Measurements from ENCODE around the gene PTBP1.
"Not testable (repeated sequence)": the region's sequence is repeated elsewhere in the genome, so short reads cannot be mapped to it uniquely, and the experiment has no call there.

PTBP1 gene

DNA sequence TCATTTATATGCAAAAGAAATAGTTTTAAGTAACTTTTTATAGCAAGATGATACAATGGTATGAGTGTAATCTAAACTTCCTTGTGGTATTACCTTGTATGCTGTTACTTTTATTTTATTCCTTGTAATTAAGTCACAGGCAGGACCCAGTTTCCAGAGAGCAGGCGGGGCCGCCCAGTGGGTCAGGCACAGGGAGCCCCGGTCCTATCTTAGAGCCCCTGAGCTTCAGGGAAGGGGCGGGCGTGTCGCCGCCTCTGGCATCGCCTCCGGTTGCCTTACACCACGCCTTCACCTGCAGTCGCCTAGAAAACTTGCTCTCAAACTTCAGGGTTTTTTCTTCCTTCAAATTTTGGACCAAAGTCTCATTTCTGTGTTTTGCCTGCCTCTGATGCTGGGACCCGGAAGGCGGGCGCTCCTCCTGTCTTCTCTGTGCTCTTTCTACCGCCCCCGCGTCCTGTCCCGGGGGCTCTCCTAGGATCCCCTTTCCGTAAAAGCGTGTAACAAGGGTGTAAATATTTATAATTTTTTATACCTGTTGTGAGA lies 14.3 kb downstream of the PTBP1 start:
- DNase-seq, result no peak

DNA sequence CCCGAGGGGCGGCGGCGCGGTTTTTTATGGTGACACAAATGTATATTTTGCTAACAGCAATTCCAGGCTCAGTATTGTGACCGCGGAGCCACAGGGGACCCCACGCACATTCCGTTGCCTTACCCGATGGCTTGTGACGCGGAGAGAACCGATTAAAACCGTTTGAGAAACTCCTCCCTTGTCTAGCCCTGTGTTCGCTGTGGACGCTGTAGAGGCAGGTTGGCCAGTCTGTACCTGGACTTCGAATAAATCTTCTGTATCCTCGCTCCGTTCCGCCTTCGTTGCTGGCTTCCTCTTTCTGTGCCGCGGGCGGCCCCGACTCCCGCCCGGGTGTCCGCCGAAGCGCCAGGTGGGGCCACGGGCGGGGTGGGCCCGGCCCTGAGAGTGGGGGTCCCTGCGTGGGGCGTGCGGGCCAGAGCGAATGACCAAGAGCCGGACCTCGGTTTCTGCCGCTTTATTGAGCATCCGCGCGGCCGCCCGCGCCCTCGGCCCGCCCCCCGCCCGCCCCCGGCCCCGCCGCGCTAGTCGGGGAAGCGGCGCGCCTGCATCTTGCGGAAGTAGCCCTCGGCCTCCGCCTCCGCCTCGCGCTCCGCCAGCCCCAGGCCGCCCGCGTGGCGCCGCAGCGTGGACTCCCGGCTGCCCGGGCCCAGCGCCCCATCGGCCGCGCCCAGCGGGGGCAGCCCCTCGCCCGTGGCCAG lies 14.9 kb downstream of the PTBP1 start:
- DNase-seq, result no peak

DNA sequence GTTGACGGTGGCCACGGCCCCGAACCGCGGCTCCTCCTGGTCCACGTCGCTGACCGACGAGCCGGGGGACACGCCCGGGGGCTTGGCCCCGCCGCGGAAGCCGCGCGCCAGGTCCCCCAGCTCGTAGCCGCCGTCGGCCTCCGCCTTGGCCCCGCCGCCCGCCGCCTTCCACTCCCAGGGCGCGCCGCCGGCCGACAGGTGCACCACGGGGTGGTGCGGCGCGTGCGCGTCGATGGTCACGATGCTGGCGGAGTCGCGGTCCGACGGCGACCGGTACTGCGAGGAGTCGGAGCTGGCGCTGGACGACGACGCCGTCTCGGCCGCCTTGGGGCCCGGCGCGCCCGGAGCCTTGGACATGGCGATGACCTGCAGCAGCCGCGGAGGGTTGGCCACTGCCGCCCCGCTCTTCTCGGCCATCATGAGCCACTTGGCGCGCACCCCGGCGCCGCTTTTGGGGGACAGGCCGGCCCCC lies 15.5 kb downstream of the PTBP1 start:
- DNase-seq, result no peak

DNA sequence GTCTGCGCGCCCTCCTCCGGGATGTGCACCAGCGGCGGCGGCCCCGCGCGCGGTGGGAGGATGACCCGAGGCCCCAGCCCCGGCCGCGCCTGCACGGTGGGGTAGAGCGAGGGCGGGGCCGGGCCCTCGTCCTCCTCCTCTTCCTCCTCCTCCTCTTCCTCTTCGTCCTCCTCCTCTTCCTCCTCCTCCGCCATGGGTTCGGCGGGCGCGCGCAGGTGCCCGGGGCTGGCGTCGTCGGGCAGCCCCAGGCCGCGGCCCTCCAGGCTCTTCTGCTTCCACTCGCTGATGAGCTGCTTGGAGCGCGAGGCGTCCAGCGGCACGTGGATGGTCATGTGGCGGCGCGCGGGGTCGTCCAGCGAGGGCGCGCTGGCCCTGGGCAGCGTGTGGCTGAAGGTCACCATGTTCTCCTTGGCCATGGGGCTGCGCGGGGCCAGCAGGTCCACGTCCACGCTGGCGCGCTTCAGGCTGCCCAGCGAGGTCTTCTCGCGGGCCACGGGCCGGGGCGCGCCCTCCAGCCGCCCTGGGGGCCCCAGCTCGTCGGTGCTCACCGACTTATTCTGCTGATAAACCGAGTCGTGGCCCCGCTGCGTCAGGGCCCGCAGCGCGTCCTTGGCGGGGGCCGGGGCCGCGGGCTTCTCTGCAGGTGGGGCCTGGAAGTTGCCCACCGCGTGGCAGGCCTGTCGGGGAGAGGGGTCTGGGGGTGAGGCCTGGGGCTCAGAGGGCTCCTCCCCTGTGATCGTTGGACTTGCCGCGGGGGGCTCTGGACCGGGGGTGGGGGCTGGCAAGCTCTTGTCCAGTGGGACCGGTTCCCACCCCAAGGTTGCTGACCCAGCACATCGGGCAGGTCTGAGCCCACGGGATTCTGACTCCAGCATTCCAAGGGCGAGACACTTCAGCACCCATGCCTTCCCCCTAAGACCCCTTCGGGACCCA lies 16.2 kb downstream of the PTBP1 start:
- DNase-seq, result no peak

DNA sequence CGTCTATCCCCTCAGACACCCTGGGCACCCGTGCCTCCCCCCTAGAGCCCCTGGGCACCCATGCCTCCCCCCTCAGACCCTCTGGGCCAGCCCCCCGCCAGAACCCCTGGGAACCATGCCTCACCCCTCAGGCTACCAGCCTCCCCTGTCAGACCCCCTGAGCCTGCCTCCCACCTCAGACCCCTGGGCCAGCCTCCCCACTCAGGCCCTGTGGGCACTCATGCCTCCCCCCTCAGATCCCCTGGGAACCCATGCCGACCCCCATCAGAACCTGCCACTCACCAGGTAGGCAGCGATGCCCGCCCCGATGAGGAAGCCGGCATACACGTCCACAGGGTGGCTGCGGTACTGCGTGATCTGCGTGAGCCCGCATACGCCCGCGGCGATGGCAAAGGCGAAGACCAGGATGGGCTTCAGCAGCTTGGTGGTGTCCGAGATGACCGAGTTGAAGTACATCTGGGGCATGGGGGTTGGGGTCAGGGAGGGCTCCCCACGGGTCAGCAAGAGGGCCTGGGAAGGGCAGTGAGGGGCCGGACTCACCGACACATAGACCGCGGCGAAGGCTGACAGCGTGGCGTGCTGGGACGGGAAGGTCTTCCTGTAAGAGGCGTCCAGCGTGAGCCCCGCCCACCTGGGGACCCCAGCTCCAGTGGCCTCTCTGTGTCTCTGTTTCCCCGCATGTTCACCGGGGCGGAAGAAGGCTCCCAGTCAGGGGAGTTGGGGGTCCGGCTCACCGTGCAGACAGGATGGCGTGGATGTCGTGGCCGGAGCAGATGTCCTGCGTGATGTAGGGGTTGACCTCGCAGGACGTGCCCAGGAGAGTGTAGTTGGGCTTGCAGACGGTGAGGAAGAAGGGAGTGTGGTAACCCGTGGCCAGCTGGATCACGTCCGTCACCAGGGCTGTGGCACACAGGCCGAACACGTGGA lies 17.2 kb downstream of the PTBP1 start:
- no peak for DNase-seq

DNA sequence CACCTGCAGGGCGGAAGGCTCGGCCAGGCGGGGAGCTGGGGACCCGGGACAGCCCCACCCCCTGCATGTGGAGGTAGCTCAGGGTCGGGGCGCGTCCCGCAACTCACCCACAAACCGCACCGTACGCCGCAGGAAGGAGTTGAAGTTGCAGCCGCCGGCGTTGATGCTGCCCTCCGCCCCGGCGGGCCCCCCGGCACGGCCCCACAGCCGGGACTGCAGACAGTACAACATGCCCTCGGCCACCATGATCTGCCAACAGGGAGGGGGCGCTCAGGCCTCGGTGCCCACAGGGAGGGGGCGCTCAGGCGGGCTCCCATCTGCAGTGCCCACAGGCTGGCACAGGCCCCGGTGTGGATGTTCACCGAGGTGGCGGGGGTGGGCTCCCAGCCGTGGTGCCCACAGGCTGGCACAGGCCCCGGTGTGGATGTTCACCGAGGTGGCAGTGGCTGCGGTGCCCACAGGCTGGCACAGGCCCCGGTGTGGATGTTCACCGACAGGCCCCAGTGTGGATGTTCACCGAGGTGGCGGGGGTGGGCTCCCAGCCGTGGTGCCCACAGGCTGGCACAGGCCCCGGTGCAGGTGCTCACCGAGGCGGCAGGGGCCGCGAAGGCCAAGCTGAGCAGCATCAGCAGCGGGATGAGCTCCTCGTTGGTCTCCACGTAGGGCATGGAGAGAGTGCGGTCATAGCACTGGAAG lies 18.0 kb downstream of the PTBP1 start:
- no peak for DNase-seq

DNA sequence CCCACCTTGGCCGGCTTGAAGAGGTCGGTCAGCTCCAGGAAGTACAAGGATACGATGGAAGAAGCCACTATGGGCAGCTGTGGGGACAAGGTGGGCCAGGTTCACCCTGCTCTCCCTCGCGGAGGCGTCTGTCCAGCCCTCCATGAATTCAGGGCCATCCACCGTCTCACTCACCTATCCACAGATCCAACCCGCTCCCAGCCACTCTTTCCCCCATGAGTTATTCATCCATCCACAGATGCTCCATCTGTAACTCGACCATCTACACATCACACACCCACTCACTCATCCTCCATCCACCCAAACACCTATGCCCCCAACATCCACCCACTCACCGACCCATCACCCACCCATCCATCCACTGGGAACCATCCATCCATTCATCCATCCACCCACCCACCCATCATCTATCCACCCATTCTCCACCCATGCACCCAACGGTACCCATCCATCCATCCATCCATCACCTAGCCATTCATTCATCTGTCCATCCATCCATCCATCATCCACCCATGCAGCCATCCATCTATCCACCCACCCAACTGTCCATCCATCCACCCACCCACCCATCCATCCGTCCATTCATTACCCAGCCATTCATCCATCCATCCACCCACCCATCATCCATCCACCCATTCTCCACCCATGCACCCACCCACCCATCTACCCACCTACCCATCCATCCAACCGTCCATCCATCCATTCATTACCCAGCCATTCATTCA lies 18.7 kb downstream of the PTBP1 start:
- no peak for DNase-seq

GRCh38 chr19:816500-816857 lies 19.2 kb downstream of the PTBP1 start:
- DNase-seq, result no peak

- not testable (repeated sequence) for DNase-seq
These were observed 23.0 kb downstream of the PTBP1 start for GRCh38 chr19:820212-820611.

DNA sequence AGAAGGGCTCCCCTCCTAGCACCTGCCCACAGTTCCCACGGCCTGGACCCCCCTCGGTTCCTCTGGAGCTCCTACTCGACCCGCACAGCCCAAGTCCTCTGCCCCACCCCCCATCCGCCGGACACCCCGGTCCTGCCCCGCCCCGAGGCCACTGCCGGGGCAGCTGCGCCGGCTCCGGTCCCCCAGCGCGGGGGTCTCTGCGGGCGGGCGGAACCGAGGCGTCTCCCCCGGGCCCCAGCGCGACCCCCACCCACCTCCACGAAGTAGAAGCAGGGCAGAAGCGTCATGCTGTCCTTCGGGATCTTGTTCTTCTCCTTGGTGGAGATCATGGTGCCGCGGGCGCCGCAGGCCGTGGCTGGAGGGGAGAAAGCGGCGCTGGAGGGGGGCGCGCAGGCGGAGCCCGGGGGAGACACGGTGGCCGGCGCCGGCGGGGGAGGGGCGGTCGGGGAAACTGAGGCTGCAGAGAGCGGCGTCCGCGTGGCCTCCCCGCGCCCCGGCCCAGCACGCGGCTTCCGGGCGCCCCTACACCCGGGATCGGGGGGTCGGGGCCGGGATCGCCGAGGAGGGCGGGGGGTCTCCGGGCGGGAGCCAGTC lies 24.1 kb downstream of the PTBP1 start:
- no peak for DNase-seq

DNA sequence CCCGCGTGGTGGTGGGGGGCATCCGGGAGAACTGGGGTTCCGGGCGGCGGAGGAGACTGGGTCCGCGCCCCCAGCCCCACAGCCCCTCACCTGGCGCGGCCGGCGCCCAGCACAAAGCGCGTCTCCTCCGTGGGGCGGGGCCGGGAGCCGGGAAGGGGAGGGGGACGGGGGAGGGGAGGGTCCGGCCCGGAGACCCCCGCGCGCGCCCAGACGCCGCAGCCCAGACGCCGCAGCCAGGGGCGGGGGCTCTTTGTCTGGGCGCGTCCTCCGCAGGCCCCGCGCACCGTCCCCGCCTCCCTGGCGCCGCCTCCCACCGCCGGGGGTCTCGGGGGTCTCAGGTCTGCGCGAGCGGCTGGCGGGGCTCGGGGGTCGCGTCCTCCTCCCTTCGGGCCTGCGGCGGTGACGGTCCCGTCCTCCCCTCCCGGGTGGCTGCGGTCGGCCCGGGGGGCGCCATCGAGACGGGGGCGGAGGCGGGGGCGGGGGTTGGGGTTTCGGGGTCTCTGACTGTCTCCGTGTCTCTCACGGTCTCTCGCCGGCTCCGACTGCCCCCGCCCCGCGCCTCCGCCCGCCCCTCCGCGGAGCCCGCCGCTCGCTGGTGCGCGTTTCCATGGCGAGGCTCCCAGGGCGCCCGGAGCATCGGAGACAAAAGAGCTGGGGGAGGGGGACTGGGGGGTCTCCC lies 24.7 kb downstream of the PTBP1 start, which contains the start of gene PLPPR3:
PLPPR3 (minus strand) TSS at position 131 of the 679 bp plus-strand sequence. CDS start 396 bp downstream, outside the sequence.
- DNase-seq, result no peak

DNA sequence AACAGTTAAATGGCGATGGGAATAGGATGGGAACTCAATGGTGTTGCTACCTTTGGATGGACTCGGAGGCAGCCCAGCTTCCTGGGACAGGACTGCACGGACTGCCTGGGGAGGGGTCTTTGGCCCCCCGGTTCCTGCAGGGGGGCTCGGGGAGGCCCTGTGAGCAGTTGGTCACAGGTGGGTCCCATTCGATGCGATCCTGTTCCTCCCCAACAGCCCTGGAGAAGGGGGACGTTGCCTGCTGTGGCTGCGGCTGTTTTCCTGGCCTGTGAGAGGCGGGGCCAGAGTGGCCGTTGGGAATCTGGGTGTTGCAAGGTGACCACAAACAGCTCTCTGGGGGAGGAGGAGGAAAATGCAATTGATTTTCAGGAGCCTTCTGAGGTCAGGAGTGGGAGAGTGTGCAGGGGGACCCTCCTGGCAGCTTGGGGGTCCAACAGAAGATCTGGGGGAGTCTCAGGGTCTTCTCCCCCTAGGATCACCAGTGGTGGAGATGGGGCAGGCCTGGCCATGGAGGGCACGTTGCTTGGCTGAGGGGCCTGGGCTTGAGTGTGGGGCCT lies 26.4 kb downstream of the PTBP1 start:
- DNase-seq, result no peak

- DNase-seq, result no peak
These were observed 27.6 kb downstream of the PTBP1 start for GRCh38 chr19:824885-825284.

DNA sequence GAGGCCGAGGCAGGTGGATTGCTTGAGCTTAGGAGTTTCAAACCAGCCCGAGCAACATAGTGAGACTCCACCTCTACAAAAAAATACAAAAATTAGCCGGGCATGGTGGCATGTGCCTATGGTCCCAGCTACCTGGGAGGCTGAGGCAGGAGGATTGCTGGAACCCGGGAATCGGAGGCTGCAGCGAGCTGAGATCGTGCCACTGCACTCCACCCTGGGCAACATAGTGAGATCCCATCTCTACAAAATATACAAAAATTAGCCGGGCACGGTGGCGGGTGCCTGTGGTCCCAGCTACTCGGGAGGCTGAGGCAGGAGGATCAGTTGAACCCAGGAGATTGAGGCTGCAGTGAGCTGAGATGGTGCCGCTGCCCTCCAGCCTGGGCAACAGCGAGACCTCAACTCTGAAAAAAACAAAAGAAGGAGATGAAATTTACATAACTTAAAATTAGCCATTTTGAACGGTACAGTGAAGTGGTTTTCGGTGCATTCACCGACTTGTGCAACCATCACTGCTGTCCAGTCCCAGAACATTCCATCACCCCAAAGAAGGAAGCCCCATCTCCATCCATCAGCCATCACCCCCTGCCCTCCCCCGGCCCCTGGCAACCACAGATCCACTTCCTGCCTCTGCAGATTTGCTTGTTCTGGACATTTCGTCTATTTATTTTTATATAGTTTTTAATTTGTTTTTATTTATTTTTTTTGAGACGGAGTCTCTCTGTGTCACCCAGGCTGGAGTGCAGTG lies 28.8 kb downstream of the PTBP1 start:
- no peak for DNase-seq

DNA sequence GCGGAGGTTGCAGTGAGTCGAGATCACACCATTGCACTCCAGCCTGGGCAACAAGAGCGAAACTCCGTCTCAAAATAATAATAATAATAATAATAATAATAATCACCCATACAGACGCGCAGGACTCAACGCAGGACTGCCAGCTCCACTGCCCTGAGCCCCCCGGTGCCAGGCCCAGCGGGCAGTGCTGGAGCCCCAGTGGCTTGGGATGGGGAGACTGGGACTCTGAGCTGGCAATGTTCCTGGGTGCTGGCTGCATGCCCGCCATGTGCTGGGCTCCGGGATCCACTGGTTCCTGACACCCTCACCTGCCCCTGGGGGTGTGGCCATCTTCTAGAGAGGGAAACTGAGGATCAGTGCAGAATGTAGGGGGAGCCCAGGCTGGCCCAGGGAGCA lies 30.1 kb downstream of the PTBP1 start:
- no peak for DNase-seq

DNA sequence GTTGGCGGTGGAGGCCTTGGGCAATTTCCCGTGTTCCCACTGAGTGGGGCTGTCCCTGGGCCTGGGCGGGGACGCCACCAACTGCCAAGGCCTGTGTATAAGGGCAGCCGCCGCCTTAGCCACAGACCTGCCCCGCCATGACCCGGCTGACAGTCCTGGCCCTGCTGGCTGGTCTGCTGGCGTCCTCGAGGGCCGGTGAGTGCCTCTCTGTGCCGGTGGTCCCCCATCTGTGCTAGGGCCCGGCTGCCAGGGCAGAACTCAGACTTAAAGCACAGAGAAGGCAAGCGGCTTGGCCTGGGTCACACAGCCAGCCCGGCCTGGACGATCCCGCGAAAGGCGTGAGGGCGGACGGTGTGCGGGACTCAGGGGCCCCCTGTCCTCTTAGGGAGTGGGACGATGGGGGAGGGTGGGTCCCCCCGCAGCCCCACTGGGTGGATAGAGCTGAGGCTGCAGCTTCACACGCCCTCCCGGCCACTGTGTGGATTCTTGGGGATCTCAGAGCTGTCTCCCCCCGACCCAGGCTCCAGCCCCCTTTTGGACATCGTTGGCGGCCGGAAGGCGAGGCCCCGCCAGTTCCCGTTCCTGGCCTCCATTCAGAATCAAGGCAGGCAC lies 30.6 kb downstream of the PTBP1 start, which contains the start of gene AZU1:
AZU1 (plus strand) TSS at position 128 of the 612 bp plus-strand sequence; CDS start at position 138, 10 bp downstream.
- no peak for DNase-seq

- no peak for DNase-seq
These were observed 32.0 kb downstream of the PTBP1 start for GRCh38 chr19:829129-829758.
